H9 (cell line): Measurements from ENCODE around the gene DCN. TPM values are rescaled to one million over a fixed set of nuclear protein-coding genes. Genes with fewer than 3 reads are reported as not detected.

ENCODE experiments used
- DNase-seq: peaks from one replicate; pipeline ENCODE4 v3.0.0-alpha.2; 2017
- H2AFZ ChIP-seq: one replicate; pipeline ENCODE4 v1.6.1; 2013; ENCODE audit warnings: mild to moderate bottlenecking, low read length, control low read depth, moderate library complexity
- H2AK5ac ChIP-seq: 2 replicates; pipeline ENCODE4 v1.6.1; 2013; ENCODE audit warnings: low read length, control low read depth, mixed read lengths; ENCODE audit not compliant: insufficient read length
- H2BK120ac ChIP-seq: one replicate; pipeline ENCODE4 v1.6.1; 2013; ENCODE audit warnings: low read depth, mild to moderate bottlenecking, low read length, control low read depth, inconsistent platforms; ENCODE audit not compliant: poor library complexity, severe bottlenecking
- H2BK12ac ChIP-seq: 2 replicates; pipeline ENCODE4 v1.6.1; 2013; ENCODE audit warnings: low read length, control low read depth, mixed read lengths, low read depth; ENCODE audit not compliant: insufficient read length
- H2BK15ac ChIP-seq: 2 replicates; pipeline ENCODE4 v1.6.1; 2013; ENCODE audit warnings: low read depth, low read length, control low read depth
- H2BK20ac ChIP-seq: one replicate; pipeline ENCODE4 v1.6.1; 2013; ENCODE audit warnings: low read depth, mild to moderate bottlenecking, low read length, control low read depth, inconsistent platforms; ENCODE audit not compliant: poor library complexity, severe bottlenecking
- H2BK5ac ChIP-seq: 2 replicates; pipeline ENCODE4 v1.6.1; 2013; ENCODE audit warnings: low read length, control low read depth, mixed read lengths; ENCODE audit not compliant: insufficient read length
- H3K14ac ChIP-seq: 2 replicates; pipeline ENCODE4 v1.6.1; 2013; ENCODE audit warnings: low read length, control low read depth; ENCODE audit not compliant: insufficient read depth
- H3K18ac ChIP-seq: 2 replicates; pipeline ENCODE4 v1.6.1; 2013; ENCODE audit warnings: low read depth, mild to moderate bottlenecking, mixed read lengths, low read length, control low read depth; ENCODE audit not compliant: insufficient read length
- H3K23ac ChIP-seq: 2 replicates; pipeline ENCODE4 v1.6.1; 2013; ENCODE audit warnings: low read length, control low read depth, mixed read lengths, low read depth; ENCODE audit not compliant: insufficient read length
- H3K23me2 ChIP-seq: 2 replicates; pipeline ENCODE4 v1.6.1; 2013; ENCODE audit warnings: low read depth, mild to moderate bottlenecking, mixed read lengths, low read length, control low read depth; ENCODE audit not compliant: insufficient read length, poor library complexity, severe bottlenecking
- H3K27ac ChIP-seq: 2 replicates; pipeline ENCODE4 v1.5.1; 2013; ENCODE audit warnings: low read length, control low read depth, mixed read lengths, low read depth; ENCODE audit not compliant: insufficient read length
- H3K27me3 ChIP-seq: 2 replicates; pipeline ENCODE4 v1.6.1; 2013; ENCODE audit warnings: low read length, control low read depth, inconsistent platforms; ENCODE audit not compliant: insufficient read depth
- H3K4ac ChIP-seq: 2 replicates; pipeline ENCODE4 v1.6.1; 2013; ENCODE audit warnings: low read depth, mild to moderate bottlenecking, control low read depth, inconsistent platforms, low read length, moderate library complexity
- H3K4me1 ChIP-seq: 2 replicates; pipeline ENCODE4 v1.6.1; 2013; ENCODE audit warnings: low read length, control low read depth, inconsistent platforms; ENCODE audit not compliant: insufficient read depth
- H3K4me2 ChIP-seq: 2 replicates; pipeline ENCODE4 v1.6.1; 2013; ENCODE audit warnings: low read length, control low read depth, mixed read lengths; ENCODE audit not compliant: insufficient read length, insufficient read depth
- H3K56ac ChIP-seq: 2 replicates; pipeline ENCODE4 v1.6.1; 2013; ENCODE audit warnings: low read depth, mild to moderate bottlenecking, mixed read lengths, low read length, control low read depth; ENCODE audit not compliant: insufficient read length
- H3K79me1 ChIP-seq: 2 replicates; pipeline ENCODE4 v1.6.1; 2013; ENCODE audit warnings: low read depth, mild to moderate bottlenecking, moderate library complexity, low read length, control low read depth, inconsistent platforms; ENCODE audit not compliant: insufficient read depth, poor library complexity, severe bottlenecking
- H3K79me2 ChIP-seq: 2 replicates; pipeline ENCODE4 v1.6.1; 2013; ENCODE audit warnings: low read length, control low read depth, inconsistent platforms; ENCODE audit not compliant: insufficient read depth
- H3K9ac ChIP-seq: 2 replicates; pipeline ENCODE4 v1.6.1; 2013; ENCODE audit warnings: low read length, control low read depth, mixed read lengths; ENCODE audit not compliant: insufficient read length; ENCODE audit errors: extremely low read depth
- H3K9me3 ChIP-seq: one replicate; pipeline ENCODE4 v1.6.1; 2013; ENCODE audit warnings: low read depth, low read length, inconsistent platforms; ENCODE audit not compliant: control insufficient read depth
- H3T11ph ChIP-seq: one replicate; pipeline ENCODE4 v1.6.1; 2013; ENCODE audit warnings: mild to moderate bottlenecking, low read length, control low read depth, inconsistent platforms
- H4K20me1 ChIP-seq: one replicate; pipeline ENCODE4 v1.6.1; 2013; ENCODE audit not compliant: control insufficient read depth, insufficient read length, insufficient read depth
- H4K5ac ChIP-seq: 2 replicates; pipeline ENCODE4 v1.6.1; 2013; ENCODE audit warnings: low read depth, mild to moderate bottlenecking, mixed read lengths, low read length, control low read depth; ENCODE audit not compliant: insufficient read length
- H4K8ac ChIP-seq: replicated peaks from 2 replicates; pipeline ENCODE4 v1.6.1; 2013; ENCODE audit warnings: low read length, control low read depth, mixed read lengths, low read depth; ENCODE audit not compliant: insufficient read length
- H4K91ac ChIP-seq: 2 replicates; pipeline ENCODE4 v1.6.1; 2013; ENCODE audit warnings: low read depth, mild to moderate bottlenecking, moderate library complexity, mixed read lengths, low read length, control low read depth; ENCODE audit not compliant: insufficient read length
- H3K27ac Mint-ChIP-seq, 3 experiments: 2 replicates in 2 of 3; 3 replicates in 1 of 3; pipeline ENCODE4 v1.8.0; 2020 to 2021; ENCODE audit warnings: mixed read lengths in 3 of 3, mild to moderate bottlenecking in 1 of 3, moderate library complexity in 1 of 3
- H3K27me3 Mint-ChIP-seq: 2 replicates; pipeline ENCODE4 v1.8.0; 2021; ENCODE audit warnings: low read depth, mild to moderate bottlenecking, moderate library complexity, mixed read lengths
- H3K36me3 Mint-ChIP-seq, 3 experiments: 2 replicates in 2 of 3; 3 replicates in 1 of 3; pipeline ENCODE4 v1.8.0; 2020 to 2021; ENCODE audit warnings: low read depth in 3 of 3, mixed read lengths in 3 of 3; ENCODE audit not compliant: insufficient read depth in 1 of 3
- H3K4me1 Mint-ChIP-seq, 2 experiments: 2 replicates each; pipeline ENCODE4 v1.8.0; 2020; ENCODE audit warnings: mixed read lengths in 2 of 2
- H3K4me3 Mint-ChIP-seq, 2 experiments: 2 replicates in 1 of 2; 3 replicates in 1 of 2; pipeline ENCODE4 v1.8.0; 2020 to 2021; ENCODE audit warnings: mild to moderate bottlenecking in 2 of 2, mixed read lengths in 2 of 2, moderate library complexity in 1 of 2
- H3K9me3 Mint-ChIP-seq, 2 experiments: 2 replicates in 1 of 2; 3 replicates in 1 of 2; pipeline ENCODE4 v1.8.0; 2020; ENCODE audit warnings: mild to moderate bottlenecking in 2 of 2, mixed read lengths in 2 of 2, moderate library complexity in 1 of 2
- CTCF ChIP-seq: fragments of 200-600 bp; sonication (generic); conservative IDR thresholded peaks from 3 replicates; pipeline ENCODE4 v1.8.0; 2021; ENCODE audit warnings: antibody characterized with exemption, mild to moderate bottlenecking
- WGBS: extraction: QIAGEN DNeasy Blood & Tissue Kit; methylation state at CpG from one replicate; pipeline ENCODE4 v1.1.7; 2013; ENCODE audit warnings: missing lambda C conversion rate, low lambda C conversion rate, mixed read lengths; ENCODE audit not compliant: insufficient read length; ENCODE audit errors: extremely low coverage; 5-methylcytosine and 5-hydroxymethylcytosine counted together
- total RNA-seq: library from RNA; stranded (reverse); gene quantifications from 2 replicates; pipeline ENCODE4 v1.2.1, GENCODE V29; 2021

Gene DCN
- total RNA-seq, 1 experiment from 2014 or later = not detected

GRCh38 chr12:91127306-91127705 is 55.3 kb downstream of the DCN start:
- no peak overlapping the region for H3K27ac ChIP-seq
- H3K9me3 ChIP-seq = no peaks in the 10 kb centered on the region
- H2AFZ ChIP-seq = no peak overlapping the region

More at GRCh38 chr12:91127306-91127705, 55.3 kb downstream of the DCN start:
- H3K27ac Mint-ChIP-seq = no peak overlapping the region
- no peak overlapping the region for H2BK15ac ChIP-seq
- H3K79me2 ChIP-seq = no peaks in the 10 kb centered on the region
- H2AK5ac ChIP-seq = no peak overlapping the region
- no peak overlapping the region for H2BK20ac ChIP-seq
- no peak overlapping the region for H3K4me3 Mint-ChIP-seq
- no peaks in the 10 kb centered on the region for H3K27me3 ChIP-seq
- DNase-seq = no peak
- no peak overlapping the region for H3K4me2 ChIP-seq
- no peak overlapping the region for H2BK120ac ChIP-seq
- no peak for TF ChIP-seq CTCF
- no peak overlapping the region for H3K4ac ChIP-seq
- no peaks in the 10 kb centered on the region for H4K20me1 ChIP-seq
- H4K5ac ChIP-seq = no peak overlapping the region
- no peaks in the 10 kb centered on the region for H3K23me2 ChIP-seq
- no peak overlapping the region for H2BK5ac ChIP-seq
- H3K4me1 Mint-ChIP-seq = no peaks in the 10 kb centered on the region
- no peaks in the 10 kb centered on the region for H3K27me3 Mint-ChIP-seq
- no peak overlapping the region for H4K8ac ChIP-seq
- H3K9ac ChIP-seq = no peak overlapping the region
- WGBS = no CpG with 5 or more reads among the region's 2 CpGs
- H2BK12ac ChIP-seq = no peak overlapping the region
- H3K36me3 Mint-ChIP-seq = no peaks in the 10 kb centered on the region
- H3K18ac ChIP-seq = no peak overlapping the region
- no peak overlapping the region for H3K14ac ChIP-seq
- no peak overlapping the region for H3K23ac ChIP-seq
- H4K91ac ChIP-seq = no peak overlapping the region
- H3K79me1 ChIP-seq = no peaks in the 10 kb centered on the region
- H3K4me1 ChIP-seq = no peaks in the 10 kb centered on the region
- no peak overlapping the region for H3K56ac ChIP-seq
- H3T11ph ChIP-seq = no peak overlapping the region
- no peaks in the 10 kb centered on the region for H3K9me3 Mint-ChIP-seq
